Measurements from ENCODE around the gene LOXHD1.

Gene LOXHD1

GRCh38 chr18:46657115-46657955 lies at the start of gene LOXHD1:
Gene LOXHD1, minus strand, starts transcription at chr18:46657220. Its CDS starts 187 bp downstream, at chr18:46657033.
- no peak for DNase-seq

- DNase-seq, result no peak
These were observed 48.5 kb upstream of the LOXHD1 start for GRCh38 chr18:46705521-46705920.

GRCh38 chr18:46704816-46705215 lies 47.8 kb upstream of the LOXHD1 start:
- no peak for DNase-seq

- no peak for DNase-seq
These were observed 47.2 kb upstream of the LOXHD1 start for GRCh38 chr18:46704189-46704588.

GRCh38 chr18:46702471-46702870 lies 45.5 kb upstream of the LOXHD1 start:
- no peak for DNase-seq

GRCh38 chr18:46700066-46700824 lies 43.2 kb upstream of the LOXHD1 start:
- no peak for DNase-seq

GRCh38 chr18:46696702-46697101 lies 39.7 kb upstream of the LOXHD1 start:
- DNase-seq, result no peak

GRCh38 chr18:46696268-46696667 lies 39.2 kb upstream of the LOXHD1 start:
- DNase-seq, result no peak

GRCh38 chr18:46693996-46694395 lies 37.0 kb upstream of the LOXHD1 start:
- no peak for DNase-seq

- no peak for DNase-seq
These were observed 32.0 kb upstream of the LOXHD1 start for GRCh38 chr18:46688853-46689525.

GRCh38 chr18:46686186-46686585 lies 29.2 kb upstream of the LOXHD1 start:
- no peak for DNase-seq

- DNase-seq, result no peak
These were observed 26.2 kb upstream of the LOXHD1 start for GRCh38 chr18:46683252-46683651.

- DNase-seq, result no peak
These were observed 24.0 kb upstream of the LOXHD1 start for GRCh38 chr18:46680784-46681695.

- no peak for DNase-seq
These were observed 23.0 kb upstream of the LOXHD1 start for GRCh38 chr18:46679846-46680598.

- no peak for DNase-seq
These were observed 21.9 kb upstream of the LOXHD1 start for GRCh38 chr18:46678785-46679399.

GRCh38 chr18:46678041-46678440 lies 21.0 kb upstream of the LOXHD1 start:
- no peak for DNase-seq

GRCh38 chr18:46677611-46678010 lies 20.6 kb upstream of the LOXHD1 start:
- DNase-seq, result no peak

GRCh38 chr18:46676182-46676835 lies 19.3 kb upstream of the LOXHD1 start:
- DNase-seq, result no peak

GRCh38 chr18:46675112-46675511 lies 18.1 kb upstream of the LOXHD1 start:
- no peak for DNase-seq
